Stimulated activated CD8-positive, alpha-beta memory T cell treated with anti-CD3 and anti-CD28 coated beads, Interleukin-12 subunit alpha, Interleukin-12 subunit beta, amount 100 ng/mL, for 4 hours (primary cell): ENCODE data around the gene AGTPBP1.

Experiments
- DNase-seq: peaks from one replicate; pipeline ENCODE4 v3.0.0-alpha.2; 2020; ENCODE audit warnings: low read depth

Gene AGTPBP1

DNA sequence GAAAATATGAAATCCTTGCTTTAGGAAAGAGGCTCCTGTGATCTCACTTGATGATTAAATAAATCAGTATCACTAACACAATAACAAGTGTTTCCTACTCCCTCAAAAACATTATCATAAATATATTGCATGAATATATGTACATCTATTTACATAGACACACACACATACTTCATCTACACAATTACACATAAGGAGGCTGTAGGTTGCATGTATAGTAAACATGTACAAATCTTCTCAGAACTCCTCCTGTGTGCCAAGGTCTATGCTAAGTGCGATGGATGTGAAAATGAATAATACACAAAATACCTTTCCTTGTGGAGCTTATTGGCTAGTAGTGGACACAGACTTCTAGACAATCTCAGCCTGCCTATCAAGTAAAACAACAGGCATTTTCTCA is 239.9 kb downstream of the AGTPBP1 start:
- no peak for DNase-seq

- no peak for DNase-seq
These were observed 240.3 kb downstream of the AGTPBP1 start for GRCh38 chr9:85501456-85501855.
